ENCODE measurements around the gene DEDD.

The DEDD gene

GRCh38 chr1:161128591-161129420 is 3.7 kb downstream of the DEDD start:
- H3K36me3 ChIP-seq = peaks cover 61% of the 10 kb centered on the region

GRCh38 chr1:161127649-161128048 is 4.8 kb downstream of the DEDD start:
- no peak for DNase-seq
- peaks cover 69% of the 10 kb centered on the region for H3K36me3 ChIP-seq
- no peak overlapping the region for H3K4me3 ChIP-seq (ENCODE audit: low read depth, low read length)
- TF ChIP-seq CTCF (IDR thresholded peaks at IDR 0.05; ENCODE audit: low read depth, low read length) = no peak
- no peaks in the 10 kb centered on the region for H3K27me3 ChIP-seq
- no peaks in the 10 kb centered on the region for H3K9me3 ChIP-seq
- peaks cover 4% of the 10 kb centered on the region; the same call in 1 of the 2 replicates for H3K4me1 ChIP-seq

More at GRCh38 chr1:161128591-161129420, 3.7 kb downstream of the DEDD start:
- H3K4me1 ChIP-seq = peaks cover 4% of the 10 kb centered on the region; the same call in 1 of the 2 replicates
- H3K4me3 ChIP-seq (ENCODE audit: low read depth, low read length) = no peak overlapping the region
- H3K9me3 ChIP-seq = no peaks in the 10 kb centered on the region
- TF ChIP-seq CTCF (IDR thresholded peaks at IDR 0.05; ENCODE audit: low read depth, low read length) = no peak
- DNase-seq = no peak
- H3K27me3 ChIP-seq = no peaks in the 10 kb centered on the region

GRCh38 chr1:161122967-161123366 is 9.5 kb downstream of the DEDD start:
- Histone ChIP-seq H3K4me3 (ENCODE audit: low read depth, low read length) (no peak overlapping the region), H3K36me3 (peaks cover 66% of the 10 kb centered on the region), H3K4me1 (peaks cover 8% of the 10 kb centered on the region), H3K27me3 (no peaks in the 10 kb centered on the region), H3K9me3 (no peaks in the 10 kb centered on the region)
- no peak for DNase-seq
- no peak for TF ChIP-seq CTCF (IDR thresholded peaks at IDR 0.05; ENCODE audit: low read depth, low read length)

GRCh38 chr1:161121834-161122233 is 10.6 kb downstream of the DEDD start:
- H3K4me3 ChIP-seq (ENCODE audit: low read depth, low read length) = no peak overlapping the region
- H3K4me1 ChIP-seq = peaks cover 8% of the 10 kb centered on the region
- H3K36me3 ChIP-seq = peaks cover 55% of the 10 kb centered on the region
- no peaks in the 10 kb centered on the region for H3K9me3 ChIP-seq
- no peak for TF ChIP-seq CTCF (IDR thresholded peaks at IDR 0.05; ENCODE audit: low read depth, low read length)
- no peak for DNase-seq
- no peaks in the 10 kb centered on the region for H3K27me3 ChIP-seq

- H3K27me3 ChIP-seq = no peaks in the 10 kb centered on the region
- H3K36me3 ChIP-seq = peaks cover 49% of the 10 kb centered on the region
- peaks cover 8% of the 10 kb centered on the region for H3K4me1 ChIP-seq
These were observed 11.3 kb downstream of the DEDD start for GRCh38 chr1:161121042-161121650.

More at GRCh38 chr1:161121042-161121650, 11.3 kb downstream of the DEDD start:
- no peak for TF ChIP-seq CTCF (IDR thresholded peaks at IDR 0.05; ENCODE audit: low read depth, low read length)
- DNase-seq = no peak
- Histone ChIP-seq H3K4me3 (ENCODE audit: low read depth, low read length) (no peak overlapping the region), H3K9me3 (no peaks in the 10 kb centered on the region)
